Dedifferentiated amniotic fluid mesenchymal stem cell (primary cell): ENCODE results near the gene GPRC5A.
"Not testable (repeated sequence)": the region's sequence is repeated elsewhere in the genome, so short reads cannot be mapped to it uniquely, and the experiment has no call there.

Experiments
- DNase-seq: peaks from one replicate; pipeline ENCODE4 v3.0.0-alpha.2; 2016; ENCODE audit errors: extremely low spot score

Gene GPRC5A, protein sequence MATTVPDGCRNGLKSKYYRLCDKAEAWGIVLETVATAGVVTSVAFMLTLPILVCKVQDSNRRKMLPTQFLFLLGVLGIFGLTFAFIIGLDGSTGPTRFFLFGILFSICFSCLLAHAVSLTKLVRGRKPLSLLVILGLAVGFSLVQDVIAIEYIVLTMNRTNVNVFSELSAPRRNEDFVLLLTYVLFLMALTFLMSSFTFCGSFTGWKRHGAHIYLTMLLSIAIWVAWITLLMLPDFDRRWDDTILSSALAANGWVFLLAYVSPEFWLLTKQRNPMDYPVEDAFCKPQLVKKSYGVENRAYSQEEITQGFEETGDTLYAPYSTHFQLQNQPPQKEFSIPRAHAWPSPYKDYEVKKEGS

GRCh38 chr12:12891080-12891880 is at the start of gene GPRC5A:
TSS of gene GPRC5A (plus strand) at chr12:12891562. CDS start at chr12:12908250, 16,688 bp downstream.
- DNase-seq = peak; percentile 73

DNA sequence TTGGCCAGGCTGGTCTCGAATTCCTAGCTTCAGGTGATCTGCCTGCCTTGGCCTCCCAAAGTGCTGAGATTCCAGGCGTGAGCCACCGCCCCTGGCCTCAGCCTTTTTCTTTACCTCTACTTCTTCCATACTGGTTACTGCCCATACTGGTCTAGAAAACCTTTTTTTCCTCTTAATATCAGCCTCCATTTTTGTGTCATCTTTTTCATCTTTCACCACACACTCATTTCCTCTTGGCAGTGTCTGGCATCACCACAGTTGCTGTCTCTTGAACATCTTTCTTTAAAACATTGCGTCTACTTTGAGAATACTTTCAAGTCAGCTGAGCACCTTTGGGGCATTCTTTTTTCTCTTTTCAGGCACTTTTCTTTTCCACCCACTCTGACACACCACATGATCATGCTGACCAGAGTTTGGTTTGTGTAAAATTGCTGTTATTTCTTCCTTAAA is 45.5 kb upstream of the GPRC5A start:
- no peak for DNase-seq

DNA sequence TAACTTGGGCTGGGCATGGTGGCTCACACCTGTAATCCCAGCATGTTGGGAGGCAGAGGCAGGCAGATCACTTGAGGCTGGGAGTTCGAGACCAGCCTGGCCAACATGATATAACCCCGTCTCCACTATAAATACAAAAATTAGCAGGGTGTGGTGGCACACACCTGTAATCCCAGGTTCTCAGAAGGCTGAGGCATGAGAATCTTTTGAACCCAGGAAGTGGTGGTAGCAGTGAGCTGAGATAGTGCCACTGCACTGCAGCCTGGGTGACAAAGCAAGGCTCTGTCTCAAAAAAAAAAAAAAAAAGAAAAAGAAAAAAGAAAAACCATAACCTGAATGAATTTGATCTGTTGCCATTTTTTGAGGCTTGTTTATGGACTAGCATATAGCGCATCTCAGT is 44.6 kb upstream of the GPRC5A start:
- DNase-seq = not testable (repeated sequence)

DNA sequence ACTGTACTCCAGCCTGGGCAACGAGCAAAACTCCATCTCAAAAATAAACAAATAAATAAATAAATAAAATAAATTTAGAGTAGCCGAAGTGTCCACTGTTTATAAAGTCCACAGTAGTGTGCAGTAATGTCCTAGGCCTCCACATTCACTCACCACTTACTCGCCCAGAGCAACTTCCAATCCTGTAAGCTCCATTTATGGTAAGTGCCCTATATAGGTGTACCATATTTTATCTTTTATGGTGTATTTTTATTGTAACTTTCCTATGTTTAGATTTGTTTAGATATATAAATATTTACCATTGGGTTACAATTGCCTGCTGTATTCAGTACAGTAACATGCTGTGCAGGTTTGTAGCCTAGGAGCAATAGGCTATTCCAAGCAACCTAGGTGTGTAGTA is 37.9 kb upstream of the GPRC5A start:
- DNase-seq = no peak

GRCh38 chr12:12859690-12860089 is 31.7 kb upstream of the GPRC5A start:
- no peak for DNase-seq

DNA sequence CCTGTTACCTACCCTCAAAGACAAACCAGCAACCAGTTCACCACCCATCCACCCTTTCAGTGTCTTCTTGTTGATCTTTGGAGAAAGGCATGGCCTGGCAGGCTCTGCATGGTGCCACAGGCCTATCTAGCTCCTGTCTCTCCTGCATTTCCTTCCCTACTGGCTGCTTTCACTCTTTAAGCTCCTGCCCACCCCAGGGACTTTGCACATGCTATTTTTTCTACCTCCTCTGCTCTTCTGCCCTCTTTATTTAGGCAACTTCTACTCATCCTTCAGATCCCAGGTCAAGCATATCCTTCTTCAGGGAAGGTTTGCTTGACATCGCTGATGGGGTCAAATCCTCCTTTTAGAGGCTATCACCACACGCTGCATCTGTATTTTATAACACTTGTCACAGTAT is 27.1 kb upstream of the GPRC5A start:
- DNase-seq = no peak

DNA sequence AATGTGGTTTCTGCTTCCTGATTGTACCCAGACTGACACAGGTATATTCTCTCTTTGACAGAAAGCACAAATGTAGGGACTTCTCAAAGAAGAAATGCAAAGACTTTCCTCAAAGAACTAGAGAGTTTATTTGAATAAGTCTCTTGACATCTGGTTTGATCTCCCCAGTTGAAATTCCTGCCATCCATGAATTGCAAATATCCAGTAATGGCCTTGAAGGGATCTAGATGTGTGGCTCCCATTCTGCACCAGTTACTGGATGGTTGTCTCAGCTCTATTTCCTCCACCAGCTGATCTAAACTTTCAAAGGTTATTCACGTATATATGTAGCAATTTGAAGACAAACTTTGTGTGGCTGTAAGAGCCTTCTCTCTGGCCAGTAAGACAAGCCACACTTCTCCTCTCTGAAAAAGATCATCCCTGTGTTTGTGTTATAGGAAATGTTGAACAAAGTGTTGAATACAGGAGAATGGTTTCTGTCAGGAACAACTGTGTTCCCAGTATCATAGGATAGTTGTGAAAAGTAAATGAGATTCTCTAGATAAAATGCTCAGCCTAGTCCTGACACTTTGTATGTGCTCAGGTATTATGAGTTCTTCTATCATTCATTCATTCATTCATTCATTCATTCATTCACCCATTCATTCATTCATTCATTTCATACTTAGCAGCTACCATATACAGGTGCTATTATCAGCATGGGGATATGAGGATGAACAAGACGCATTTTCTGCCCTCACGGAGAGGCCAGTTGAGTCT is 22.7 kb upstream of the GPRC5A start:
- no peak for DNase-seq

DNA sequence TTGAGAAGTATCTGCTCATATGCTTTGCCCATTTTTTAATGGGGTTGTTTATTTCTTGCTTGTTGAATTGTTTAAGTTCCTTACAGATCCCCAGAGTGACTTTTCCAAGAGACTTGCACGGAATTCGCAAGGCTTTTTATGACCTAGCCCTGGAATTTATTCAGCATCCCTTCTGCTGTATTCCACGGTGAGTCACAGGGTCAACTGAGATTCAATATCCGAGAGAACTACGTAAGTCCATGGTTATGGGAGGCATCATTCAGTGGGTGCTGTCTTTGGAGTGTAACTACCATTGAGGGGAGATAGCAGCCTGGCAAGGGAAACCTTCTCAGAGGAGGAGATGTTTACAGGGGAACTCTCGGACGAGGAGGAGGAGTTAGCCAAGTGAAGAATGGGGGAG is 20.9 kb upstream of the GPRC5A start:
- peak; percentile 80 for DNase-seq

DNA sequence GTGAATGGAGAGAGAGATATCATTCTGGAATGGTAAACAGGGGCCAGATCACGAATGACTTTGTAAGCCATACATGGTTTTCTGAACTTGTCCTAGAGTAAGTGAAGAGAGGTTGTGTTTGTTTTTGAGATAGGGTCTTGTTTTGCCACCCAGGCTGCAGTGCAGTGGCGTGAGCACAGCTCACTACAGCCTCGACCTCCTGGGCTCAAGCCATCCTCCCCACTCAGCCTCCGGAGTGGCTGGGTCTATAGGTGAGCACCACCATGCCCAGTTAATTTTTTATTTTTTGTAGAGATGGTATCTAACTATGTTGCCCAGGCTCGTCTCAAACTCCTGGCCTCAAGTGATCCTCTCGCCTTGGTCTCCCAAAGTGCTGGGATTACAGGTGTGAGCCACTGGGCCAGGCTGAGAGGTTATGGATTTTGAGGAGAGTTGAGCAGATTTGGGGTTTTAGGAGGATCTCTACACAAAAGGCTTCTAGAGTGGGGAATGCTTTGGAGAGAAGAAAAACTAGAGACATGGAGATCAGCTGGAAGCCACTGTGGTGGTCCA is 19.7 kb upstream of the GPRC5A start:
- no peak for DNase-seq

- peak; percentile 31 for DNase-seq
Observed at GRCh38 chr12:12872139-12872933, 19.0 kb upstream of the GPRC5A start.

- DNase-seq = no peak
Observed at GRCh38 chr12:12872934-12873275, 18.5 kb upstream of the GPRC5A start.

- DNase-seq = no peak
Observed at GRCh38 chr12:12874029-12874428, 17.3 kb upstream of the GPRC5A start.

DNA sequence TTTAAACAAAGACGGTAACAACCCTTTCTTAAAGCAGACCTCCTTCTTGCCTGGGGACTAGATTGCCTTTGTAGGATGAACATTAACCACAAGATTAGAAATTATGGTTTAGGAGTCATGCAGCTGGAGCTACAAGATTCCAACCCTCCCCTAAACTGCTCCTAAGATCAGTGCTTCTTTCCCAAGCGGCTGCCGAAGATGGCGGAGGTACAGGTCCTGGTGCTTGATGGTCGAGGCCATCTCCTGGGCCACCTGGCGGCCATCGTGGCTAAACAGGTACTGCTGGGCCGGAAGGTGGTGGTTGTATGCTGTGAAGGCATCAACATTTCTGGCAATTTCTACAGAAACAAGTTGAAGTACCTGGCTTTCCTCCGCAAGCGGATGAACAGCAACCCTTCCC is 16.1 kb upstream of the GPRC5A start:
- not testable (repeated sequence) for DNase-seq

- DNase-seq = no peak
Observed at GRCh38 chr12:12877153-12877768, 14.1 kb upstream of the GPRC5A start.

- no peak for DNase-seq
Observed at GRCh38 chr12:12877781-12878455, 13.4 kb upstream of the GPRC5A start.

GRCh38 chr12:12880537-12880936 is 10.8 kb upstream of the GPRC5A start:
- DNase-seq = no peak

DNA sequence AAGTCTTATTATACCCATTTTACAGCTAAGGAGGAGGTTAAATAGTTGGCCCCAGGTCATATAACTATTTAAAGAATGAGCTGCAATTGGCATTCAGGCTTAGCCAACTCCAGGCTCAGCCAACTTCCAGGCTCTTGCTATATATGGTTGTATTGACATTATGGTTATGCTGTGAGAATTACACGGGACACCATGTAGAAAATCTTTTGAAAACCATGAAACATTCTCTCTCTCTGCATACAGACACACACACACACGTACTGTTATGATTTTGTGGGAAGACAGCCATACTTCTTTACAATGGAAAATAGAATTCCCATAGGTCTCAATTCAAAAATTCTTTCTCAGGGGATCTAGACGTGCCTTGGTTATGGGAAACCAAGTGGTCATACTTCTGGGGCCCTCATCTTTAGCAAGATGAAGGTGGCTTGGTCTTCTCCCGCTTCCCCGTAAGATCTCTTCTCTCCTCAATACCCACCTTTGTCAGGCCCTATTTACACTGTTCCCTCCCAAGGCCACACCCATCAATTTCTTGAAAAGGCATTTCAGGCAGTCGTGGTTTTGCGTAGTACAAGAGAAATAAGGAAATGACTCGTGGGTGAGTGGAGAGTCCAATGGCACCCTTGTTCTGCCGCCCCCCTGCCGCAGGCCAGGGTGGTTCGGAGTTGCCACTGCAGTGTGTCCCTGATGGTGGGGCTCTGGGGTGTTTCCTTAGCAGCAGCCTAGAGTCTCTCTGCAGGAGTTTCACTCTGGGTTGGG is 10.0 kb upstream of the GPRC5A start:
- DNase-seq = no peak

- DNase-seq = no peak
Observed at GRCh38 chr12:12882288-12882687, 9.1 kb upstream of the GPRC5A start.

GRCh38 chr12:12883369-12884001 is 7.9 kb upstream of the GPRC5A start:
- no peak for DNase-seq
